GM18873 (cell line): ENCODE results near the gene PLD1.
"Not testable (repeated sequence)": the region's sequence is repeated elsewhere in the genome, so short reads cannot be mapped to it uniquely, and the experiment has no call there.

Source experiments
- ATAC-seq: cut with Tn5 transposase; IDR thresholded peaks from one replicate; pipeline ENCODE4 v1.9.1; 2021; ENCODE audit warnings: mild to moderate bottlenecking, moderate library complexity, moderate number of reproducible peaks; ENCODE audit not compliant: unreplicated experiment, low FRiP score

The PLD1 gene

GRCh38 chr3:171809861-171810628, at the start of gene PLD1:
TSS of gene PLD1 (minus strand) at chr3:171810483. CDS start at chr3:171738051, 72,432 bp downstream.
- ATAC-seq = peak; percentile 39

GRCh38 chr3:171858770-171859169, 48.5 kb upstream of the PLD1 start:
- not testable (repeated sequence) for ATAC-seq

GRCh38 chr3:171854649-171855305, 44.5 kb upstream of the PLD1 start:
- ATAC-seq = no peak

- ATAC-seq = no peak
Measured at GRCh38 chr3:171851660-171852058, 41.4 kb upstream of the PLD1 start.

- no peak for ATAC-seq
Measured at GRCh38 chr3:171850960-171851659, 40.8 kb upstream of the PLD1 start.

- no peak for ATAC-seq
Measured at GRCh38 chr3:171850320-171850959, 40.2 kb upstream of the PLD1 start.

- no peak for ATAC-seq
Measured at GRCh38 chr3:171849617-171850319, 39.5 kb upstream of the PLD1 start.

- ATAC-seq = no peak
Measured at GRCh38 chr3:171847595-171848259, 37.4 kb upstream of the PLD1 start.

GRCh38 chr3:171847133-171847532, 36.9 kb upstream of the PLD1 start:
- ATAC-seq = no peak

GRCh38 chr3:171846597-171846996, 36.3 kb upstream of the PLD1 start:
- ATAC-seq = peak; percentile 94

- no peak for ATAC-seq
Measured at GRCh38 chr3:171845481-171846284, 35.4 kb upstream of the PLD1 start.

- ATAC-seq = no peak
Measured at GRCh38 chr3:171844873-171845272, 34.6 kb upstream of the PLD1 start.

GRCh38 chr3:171842864-171843518, 32.7 kb upstream of the PLD1 start, which contains the start of gene TMEM212:
TSS of gene TMEM212 (plus strand) at chr3:171843349. CDS start at chr3:171843384, 35 bp downstream.
- ATAC-seq = no peak

- no peak for ATAC-seq
Measured at GRCh38 chr3:171841620-171842000, 31.3 kb upstream of the PLD1 start.

GRCh38 chr3:171840811-171841619, 30.7 kb upstream of the PLD1 start:
- no peak for ATAC-seq

GRCh38 chr3:171840445-171840810, 30.1 kb upstream of the PLD1 start:
- ATAC-seq = no peak

GRCh38 chr3:171839270-171839669, 29.0 kb upstream of the PLD1 start:
- no peak for ATAC-seq
